MCF 10A (cell line): ENCODE data around the gene ZNF273. TPM values are rescaled to one million over a fixed set of nuclear protein-coding genes. Genes with fewer than 3 reads are reported as not detected.

Experiments
- BruUV-seq: library from RNA; stranded (reverse); fragments of 400-500 nt; replicated peaks from 2 replicates; lab custom pipeline; 2021; lab: Mats Ljungman, UMichigan
- CTCF ChIA-PET: fragments of 300-600 bp; sonication (Branson Sonifier 250); formaldehyde crosslinking; extraction: SDS; loops from one replicate; lab custom pipeline; 2021; ENCODE audit warnings: antibody characterized with exemption, inconsistent platforms; lab: Yijun Ruan, JAX
- POLR2A ChIA-PET: fragments of 300-600, 350-650 bp; sonication (Branson Sonifier 250); formaldehyde crosslinking; extraction: SDS; loops from one replicate; lab custom pipeline; 2020; ENCODE audit warnings: antibody characterized with exemption, inconsistent platforms; lab: Yijun Ruan, JAX
- DNase-seq: peaks from one replicate; pipeline ENCODE4 v3.0.0-alpha.2; 2018; ENCODE audit not compliant: unreplicated experiment
- H3K27ac Mint-ChIP-seq: one replicate; pipeline ENCODE4 v1.8.0; 2022; ENCODE audit warnings: mild to moderate bottlenecking, low read depth, mixed read lengths; ENCODE audit not compliant: unreplicated experiment
- H3K27me3 Mint-ChIP-seq: one replicate; pipeline ENCODE4 v1.8.0; 2022; ENCODE audit warnings: mixed read lengths; ENCODE audit not compliant: insufficient read depth, unreplicated experiment
- H3K36me3 Mint-ChIP-seq: one replicate; pipeline ENCODE4 v1.8.0; 2022; ENCODE audit warnings: mild to moderate bottlenecking, moderate library complexity, mixed read lengths; ENCODE audit not compliant: insufficient read depth, unreplicated experiment
- H3K4me1 Mint-ChIP-seq: one replicate; pipeline ENCODE4 v1.8.0; 2022; ENCODE audit warnings: mixed read lengths; ENCODE audit not compliant: insufficient read depth, unreplicated experiment
- H3K4me3 Mint-ChIP-seq: one replicate; pipeline ENCODE4 v1.8.0; 2022; ENCODE audit warnings: mild to moderate bottlenecking, moderate library complexity, mixed read lengths; ENCODE audit not compliant: unreplicated experiment
- H3K9me3 Mint-ChIP-seq: one replicate; pipeline ENCODE4 v1.8.0; 2022; ENCODE audit warnings: mixed read lengths; ENCODE audit not compliant: unreplicated experiment
- CTCF ChIP-seq: fragments of 200-600 bp; IDR thresholded peaks from one replicate; pipeline ENCODE4 v1.8.0; 2022; ENCODE audit warnings: antibody characterized with exemption, mild to moderate bottlenecking; ENCODE audit not compliant: unreplicated experiment
- intact Hi-C: fragments of 100-400 bp; cut with micrococcal nuclease; formaldehyde crosslinking; loops from 2 replicates; pipeline ENCODE4 v1.14.1; 2022
- total RNA-seq: library from RNA; stranded (reverse); gene quantifications from 2 replicates; pipeline ENCODE4 v1.2.3, GENCODE V29; 2022

The ZNF273 gene
- total RNA-seq, 1 experiment from 2014 or later, result 2.2 TPM

- CTCF ChIA-PET, result no interaction called here
- no peaks in the 10 kb centered on the region for H3K4me1 Mint-ChIP-seq
These were observed 27.8 kb upstream of the ZNF273 start for GRCh38 chr7:64875258-64875657.

DNA sequence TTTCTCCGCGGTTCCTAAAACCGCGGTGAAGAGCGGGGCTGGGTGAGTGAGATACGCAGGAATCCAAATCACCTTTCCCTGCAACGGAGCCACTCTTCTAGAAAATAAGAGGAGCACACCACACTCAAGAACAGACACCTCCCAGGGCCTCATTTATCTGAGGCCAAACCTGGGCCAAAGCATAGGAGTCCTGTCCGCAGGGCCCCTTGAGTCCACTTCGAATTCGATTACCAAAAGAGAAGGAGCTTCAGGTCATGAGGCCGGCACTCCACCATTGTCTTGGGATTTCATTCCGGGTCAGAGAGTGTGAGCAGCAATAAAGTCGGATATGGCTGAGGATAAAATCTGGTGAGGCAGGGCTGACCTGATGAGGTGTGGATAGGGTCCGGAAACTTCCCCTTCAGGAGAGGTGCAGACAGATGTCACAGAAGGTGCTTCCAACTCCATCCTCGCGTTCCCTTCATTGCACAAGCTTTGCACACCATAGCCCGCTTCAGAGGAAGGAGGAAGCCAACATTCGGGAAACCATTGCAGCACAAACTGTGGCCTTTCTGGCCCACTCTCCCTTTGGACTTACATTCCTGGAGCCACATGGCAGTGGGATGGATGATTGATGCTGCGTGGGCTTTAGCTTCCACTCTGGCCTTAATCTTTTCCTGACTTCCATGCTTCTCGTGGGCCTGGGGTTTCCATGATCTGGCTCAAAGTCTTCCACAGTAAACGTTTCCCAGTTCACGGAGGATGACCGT lies 27.2 kb upstream of the ZNF273 start:
- no peak overlapping the region for H3K4me3 Mint-ChIP-seq

More at GRCh38 chr7:64875258-64875657, 27.8 kb upstream of the ZNF273 start:
- POLR2A ChIA-PET, result no interaction called here
- no peaks in the 10 kb centered on the region for H3K36me3 Mint-ChIP-seq
- no TSS peak for BruUV-seq
- H3K9me3 Mint-ChIP-seq, result peaks cover 20% of the 10 kb centered on the region
- no peak for TF ChIP-seq CTCF
- no peak overlapping the region for H3K27ac Mint-ChIP-seq
- intact Hi-C loops, result no loop called here
- no peak overlapping the region for H3K4me3 Mint-ChIP-seq
- DNase-seq, result no peak
- no peaks in the 10 kb centered on the region for H3K27me3 Mint-ChIP-seq

GRCh38 chr7:64876792-64877713 lies 26.0 kb upstream of the ZNF273 start:
- CTCF ChIA-PET, result no interaction called here
- Mint-ChIP-seq H3K36me3 (no peaks in the 10 kb centered on the region), H3K27ac (no peak overlapping the region), H3K4me3 (no peak overlapping the region), H3K27me3 (no peaks in the 10 kb centered on the region), H3K4me1 (no peaks in the 10 kb centered on the region), H3K9me3 (peaks cover 7% of the 10 kb centered on the region)
- no TSS peak for BruUV-seq
- POLR2A ChIA-PET, result no interaction called here
- intact Hi-C loops, result no loop called here
- no peak for TF ChIP-seq CTCF
- no peak for DNase-seq

More for the DNA sequence above, 27.2 kb upstream of the ZNF273 start:
- TF ChIP-seq CTCF, result no peak
- H3K9me3 Mint-ChIP-seq, result peaks cover 15% of the 10 kb centered on the region
- no peak overlapping the region for H3K27ac Mint-ChIP-seq
- ChIA-PET POLR2A (no interaction called here), CTCF (no interaction called here)
- H3K36me3 Mint-ChIP-seq, result no peaks in the 10 kb centered on the region
- DNase-seq, result no peak
- H3K4me1 Mint-ChIP-seq, result no peaks in the 10 kb centered on the region
- BruUV-seq, result no TSS peak
- intact Hi-C loops, result no loop called here
- no peaks in the 10 kb centered on the region for H3K27me3 Mint-ChIP-seq
